Vagina (tissue), 2 donors: ENCODE data around the gene IGSF3. TPM values are rescaled to one million over a fixed set of nuclear protein-coding genes. Genes with fewer than 3 reads are reported as not detected.
"Not testable (repeated sequence)": the region's sequence is repeated elsewhere in the genome, so short reads cannot be mapped to it uniquely, and the experiment has no call there.

Source experiments
- DNase-seq, 2 donors: peaks; one replicate each; pipeline ENCODE4 v3.0.0-alpha.2; 2017; ENCODE audit errors: extremely low spot score in 2 of 2
- H3K27ac ChIP-seq: fragments of 200-600 bp; sonication (generic); one replicate; pipeline ENCODE4 v1.5.1; 2019
- H3K27me3 ChIP-seq: fragments of 200-600 bp; sonication (generic); one replicate; pipeline ENCODE4 v1.5.1; 2019
- H3K36me3 ChIP-seq, 2 donors: fragments of 200-600 bp; sonication (generic); one replicate each; pipeline ENCODE4 v1.5.1; 2017 to 2019
- H3K4me1 ChIP-seq: fragments of 200-600 bp; sonication (generic); one replicate; pipeline ENCODE4 v1.5.1; 2019
- H3K4me3 ChIP-seq, 2 donors: fragments of 200-600 bp; sonication (generic); 1 replicate in 1 of 2; 2 replicates in 1 of 2; pipeline ENCODE4 v1.5.1; 2016 to 2019
- H3K9me3 ChIP-seq: fragments of 200-600 bp; sonication (generic); one replicate; pipeline ENCODE4 v1.5.1; 2019
- intact Hi-C: fragments of 100-400 bp; cut with DNase I; formaldehyde crosslinking; loops from one replicate; pipeline ENCODE4 v1.15.1; 2023
- total RNA-seq: library from RNA; depleted of rRNA; stranded (reverse); fragments of >200 nt; gene quantifications from one replicate; pipeline ENCODE4 v1.2.3, GENCODE V29; 2016
- TF ChIP-seq, protein P1 (sequence below), 3 experiments: fragments of 450-650 bp in 2 of 3; fragments of 200-600 bp in 1 of 3; sonication (generic) in 1 of 3; IDR thresholded peaks; one replicate each; pipeline ENCODE4 v1.5.1; 2017 to 2019; ENCODE audit warnings: antibody characterized with exemption in 3 of 3, mild to moderate bottlenecking in 2 of 3, moderate library complexity in 2 of 3

The IGSF3 gene
- total RNA-seq, 1 donor from 2014 or later: 38.5 TPM

DNA sequence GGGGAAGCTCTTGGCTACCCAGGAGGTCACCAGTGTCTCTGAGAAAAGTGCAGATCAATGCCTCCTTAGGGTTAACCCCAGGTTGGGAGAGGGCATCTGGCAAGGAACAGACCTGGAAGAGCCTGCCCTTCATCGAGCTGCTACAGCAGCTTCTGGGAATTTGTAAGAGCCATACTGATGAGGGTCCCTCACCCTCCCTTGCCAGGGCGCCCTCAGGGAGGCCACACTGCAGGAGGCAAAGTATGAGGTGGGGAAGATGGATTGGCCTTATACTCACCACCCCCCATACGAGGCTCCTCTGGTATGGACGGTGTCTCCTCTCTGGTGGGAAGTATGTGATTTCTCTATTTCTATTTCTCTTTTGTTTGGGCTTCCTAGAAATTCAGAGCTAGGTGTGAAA lies 13.2 kb downstream of the IGSF3 start:
- Histone ChIP-seq H3K36me3 (no peaks in the 10 kb centered on the region), H3K27ac (no peak overlapping the region), H3K27me3 (no peaks in the 10 kb centered on the region), H3K9me3 (no peaks in the 10 kb centered on the region), H3K4me3 (no peak overlapping the region), H3K4me1 (no peaks in the 10 kb centered on the region)
- TF ChIP-seq, protein P1, sequence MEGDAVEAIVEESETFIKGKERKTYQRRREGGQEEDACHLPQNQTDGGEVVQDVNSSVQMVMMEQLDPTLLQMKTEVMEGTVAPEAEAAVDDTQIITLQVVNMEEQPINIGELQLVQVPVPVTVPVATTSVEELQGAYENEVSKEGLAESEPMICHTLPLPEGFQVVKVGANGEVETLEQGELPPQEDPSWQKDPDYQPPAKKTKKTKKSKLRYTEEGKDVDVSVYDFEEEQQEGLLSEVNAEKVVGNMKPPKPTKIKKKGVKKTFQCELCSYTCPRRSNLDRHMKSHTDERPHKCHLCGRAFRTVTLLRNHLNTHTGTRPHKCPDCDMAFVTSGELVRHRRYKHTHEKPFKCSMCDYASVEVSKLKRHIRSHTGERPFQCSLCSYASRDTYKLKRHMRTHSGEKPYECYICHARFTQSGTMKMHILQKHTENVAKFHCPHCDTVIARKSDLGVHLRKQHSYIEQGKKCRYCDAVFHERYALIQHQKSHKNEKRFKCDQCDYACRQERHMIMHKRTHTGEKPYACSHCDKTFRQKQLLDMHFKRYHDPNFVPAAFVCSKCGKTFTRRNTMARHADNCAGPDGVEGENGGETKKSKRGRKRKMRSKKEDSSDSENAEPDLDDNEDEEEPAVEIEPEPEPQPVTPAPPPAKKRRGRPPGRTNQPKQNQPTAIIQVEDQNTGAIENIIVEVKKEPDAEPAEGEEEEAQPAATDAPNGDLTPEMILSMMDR (IDR thresholded peaks at IDR 0.05): no peak
- DNase-seq: no peak
- intact Hi-C loops: no loop called here

GRCh38 chr1:116652598-116652997 lies 14.9 kb downstream of the IGSF3 start:
- H3K4me1 ChIP-seq, H3K27me3 ChIP-seq, intact Hi-C loops, H3K9me3 ChIP-seq, H3K4me3 ChIP-seq, H3K36me3 ChIP-seq, DNase-seq, H3K27ac ChIP-seq: not testable (repeated sequence)

DNA sequence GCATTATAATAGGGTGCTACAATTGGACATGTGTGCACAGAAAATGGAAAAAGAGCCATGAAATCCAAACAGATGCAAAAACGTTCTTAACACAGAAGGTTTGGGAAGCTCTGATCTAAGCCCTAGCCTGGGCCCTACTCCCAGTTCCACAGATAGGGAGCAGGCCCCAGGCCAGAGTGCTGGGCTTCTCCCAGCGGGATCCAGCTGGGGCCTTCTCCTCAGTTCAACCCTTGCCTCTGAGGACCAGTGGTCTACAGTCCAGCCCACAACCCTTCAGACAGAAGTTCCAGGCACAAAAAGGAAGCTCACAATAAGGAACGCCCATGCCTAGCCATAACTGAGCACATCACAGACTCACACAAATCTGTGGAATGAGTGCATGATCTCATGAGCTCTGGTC lies 16.8 kb downstream of the IGSF3 start:
- H3K36me3 ChIP-seq, H3K27ac ChIP-seq, H3K4me1 ChIP-seq, H3K4me3 ChIP-seq, DNase-seq, H3K9me3 ChIP-seq, intact Hi-C loops, H3K27me3 ChIP-seq: not testable (repeated sequence)

DNA sequence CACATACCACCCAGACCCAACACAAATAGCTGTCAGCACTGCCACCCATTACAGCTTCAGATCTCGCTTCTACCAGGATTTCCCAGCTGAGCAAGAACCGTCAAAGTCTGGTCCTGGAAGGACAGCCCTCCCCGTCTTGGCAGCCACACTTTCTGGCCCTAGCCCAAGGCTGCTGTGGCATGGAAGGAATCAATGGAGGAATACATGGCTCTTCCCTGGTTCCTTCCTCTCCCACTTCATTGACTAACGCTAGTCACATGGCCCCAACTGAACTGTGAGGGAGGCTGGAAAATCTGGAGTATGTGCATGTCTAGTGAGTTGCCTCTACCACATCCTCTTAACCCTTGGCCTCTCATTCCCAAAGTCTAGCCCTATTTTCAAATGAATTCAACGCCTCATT lies 18.5 kb downstream of the IGSF3 start:
- DNase-seq, H3K36me3 ChIP-seq, H3K4me3 ChIP-seq, intact Hi-C loops, H3K27me3 ChIP-seq, H3K9me3 ChIP-seq, H3K27ac ChIP-seq, H3K4me1 ChIP-seq: not testable (repeated sequence)

DNA sequence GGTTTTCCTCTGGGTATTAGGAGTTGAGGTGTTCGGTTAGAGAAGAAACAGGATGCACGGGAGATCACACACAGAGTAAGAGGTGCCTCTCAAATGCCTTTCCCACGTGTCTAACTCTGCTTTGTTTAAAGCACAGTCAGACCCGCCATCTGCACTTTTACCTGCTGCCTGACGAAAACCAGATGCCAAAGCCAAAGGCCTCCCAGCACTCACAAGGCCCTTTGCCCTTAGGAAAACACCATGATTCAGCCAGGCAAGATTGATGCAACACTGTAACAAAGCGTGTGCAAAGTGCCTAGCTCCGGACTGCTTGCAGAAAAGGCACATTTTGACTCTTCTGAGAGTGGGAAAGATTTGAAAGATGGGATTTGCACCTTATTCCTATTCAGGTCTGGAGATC lies 19.2 kb downstream of the IGSF3 start:
- DNase-seq, H3K4me1 ChIP-seq: not testable (repeated sequence)

DNA sequence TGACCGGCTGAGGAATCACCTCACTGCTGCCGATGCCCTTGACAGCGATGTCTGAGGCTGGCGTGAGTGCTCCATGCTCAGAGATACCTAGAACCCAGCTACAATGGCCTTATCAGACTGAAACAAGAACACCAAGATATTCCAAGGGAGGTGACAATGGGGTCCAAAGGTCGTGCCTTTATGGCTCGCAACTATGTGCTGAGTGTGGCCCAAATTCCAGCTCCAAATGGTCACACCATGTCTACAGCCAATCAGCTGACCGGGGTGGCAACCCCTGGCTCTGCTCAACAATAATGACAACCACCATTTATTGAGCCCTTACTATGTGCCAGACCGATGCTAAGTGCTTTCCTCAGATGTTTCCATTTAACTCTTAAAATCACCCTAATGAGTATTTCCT lies 20.3 kb downstream of the IGSF3 start:
- intact Hi-C loops, DNase-seq, H3K4me1 ChIP-seq, H3K4me3 ChIP-seq, H3K27me3 ChIP-seq, H3K27ac ChIP-seq, H3K9me3 ChIP-seq, H3K36me3 ChIP-seq: not testable (repeated sequence)

More for the DNA sequence above, 19.2 kb downstream of the IGSF3 start:
- H3K9me3 ChIP-seq, H3K27ac ChIP-seq, H3K4me3 ChIP-seq, intact Hi-C loops, H3K27me3 ChIP-seq, H3K36me3 ChIP-seq: not testable (repeated sequence)

DNA sequence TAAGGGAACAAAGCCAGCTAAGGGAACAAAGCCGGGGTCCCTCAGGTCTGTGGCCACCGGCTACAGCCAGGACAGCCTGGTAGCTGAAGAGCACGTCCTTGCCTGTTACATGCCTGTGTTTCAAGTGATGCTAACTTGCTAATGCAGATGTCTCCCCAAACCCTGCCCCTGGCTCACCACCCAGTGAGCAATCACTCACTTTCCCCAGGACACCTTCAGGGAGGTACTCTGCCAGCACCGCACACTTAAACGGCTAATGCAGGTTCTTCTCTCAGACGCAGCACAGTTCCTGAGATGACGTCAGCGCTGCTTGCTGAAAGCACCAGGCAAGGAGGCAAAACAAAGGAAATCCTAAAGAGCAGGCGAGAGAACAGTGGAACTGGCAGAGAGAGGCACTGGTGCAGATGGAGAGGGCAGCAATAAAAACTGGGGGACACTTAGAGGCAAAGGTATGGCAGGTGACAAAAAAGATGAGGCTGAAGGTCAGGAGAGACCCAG lies 20.8 kb downstream of the IGSF3 start:
- DNase-seq, H3K27ac ChIP-seq, H3K9me3 ChIP-seq, H3K36me3 ChIP-seq, intact Hi-C loops, H3K4me1 ChIP-seq, H3K27me3 ChIP-seq, H3K4me3 ChIP-seq: not testable (repeated sequence)

GRCh38 chr1:116645802-116646672 lies 21.5 kb downstream of the IGSF3 start:
- DNase-seq, H3K4me3 ChIP-seq, H3K27me3 ChIP-seq, intact Hi-C loops, H3K36me3 ChIP-seq, H3K9me3 ChIP-seq, H3K4me1 ChIP-seq, H3K27ac ChIP-seq: not testable (repeated sequence)

GRCh38 chr1:116644993-116645392 lies 22.5 kb downstream of the IGSF3 start:
- H3K4me1 ChIP-seq, H3K27me3 ChIP-seq, H3K27ac ChIP-seq, H3K9me3 ChIP-seq, DNase-seq, H3K4me3 ChIP-seq, H3K36me3 ChIP-seq, intact Hi-C loops: not testable (repeated sequence)

DNA sequence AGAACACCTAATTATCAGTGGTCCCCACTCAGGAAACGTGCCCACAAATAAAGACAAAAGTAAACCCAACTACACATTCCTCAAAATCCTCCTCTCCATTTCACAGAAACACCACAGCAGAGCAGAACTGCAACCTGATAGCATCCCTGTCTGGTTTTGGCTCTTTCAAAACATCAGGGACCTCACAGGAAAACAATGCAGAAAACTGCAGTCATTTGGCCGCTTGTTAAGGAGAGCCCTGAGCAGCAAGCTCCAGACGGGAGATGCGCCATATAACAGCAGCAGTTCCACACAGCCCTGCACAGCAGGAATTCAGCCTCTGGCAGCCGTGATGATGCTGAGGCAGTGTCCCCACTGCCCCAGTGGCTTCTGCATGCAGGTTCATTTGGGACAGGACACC lies 23.4 kb downstream of the IGSF3 start:
- H3K9me3 ChIP-seq, H3K36me3 ChIP-seq, H3K4me3 ChIP-seq, DNase-seq, intact Hi-C loops, H3K27me3 ChIP-seq, H3K27ac ChIP-seq, H3K4me1 ChIP-seq: not testable (repeated sequence)

- H3K4me3 ChIP-seq, H3K27ac ChIP-seq, intact Hi-C loops, H3K4me1 ChIP-seq, H3K9me3 ChIP-seq, DNase-seq, H3K36me3 ChIP-seq, H3K27me3 ChIP-seq: not testable (repeated sequence)
These were observed 24.2 kb downstream of the IGSF3 start for GRCh38 chr1:116643281-116643751.

- H3K4me3 ChIP-seq, H3K27me3 ChIP-seq, DNase-seq, H3K9me3 ChIP-seq, intact Hi-C loops, H3K4me1 ChIP-seq, H3K27ac ChIP-seq, H3K36me3 ChIP-seq: not testable (repeated sequence)
These were observed 24.9 kb downstream of the IGSF3 start for GRCh38 chr1:116642311-116643280.
